GM03348 (cell line): ENCODE measurements around the gene AGAP1.

Source experiments
- DNase-seq: peaks from one replicate; pipeline ENCODE4 v3.0.0; 2012; ENCODE audit warnings: low spot score

The AGAP1 gene

GRCh38 chr2:235813398-235813797, 319.6 kb downstream of the AGAP1 start:
- no peak for DNase-seq

- DNase-seq, result no peak
Measured at GRCh38 chr2:235820571-235820970, 326.7 kb downstream of the AGAP1 start.

GRCh38 chr2:235824331-235824730, 330.5 kb downstream of the AGAP1 start:
- no peak for DNase-seq

- no peak for DNase-seq
Measured at GRCh38 chr2:235825946-235826345, 332.1 kb downstream of the AGAP1 start.

- DNase-seq, result no peak
Measured at GRCh38 chr2:235826826-235827225, 333.0 kb downstream of the AGAP1 start.

- DNase-seq, result no peak
Measured at GRCh38 chr2:235827585-235827992, 333.7 kb downstream of the AGAP1 start.

GRCh38 chr2:235829726-235830125, 335.9 kb downstream of the AGAP1 start:
- DNase-seq, result no peak

GRCh38 chr2:235831755-235832154, 337.9 kb downstream of the AGAP1 start:
- DNase-seq, result no peak

GRCh38 chr2:235832941-235833340, 339.1 kb downstream of the AGAP1 start:
- no peak for DNase-seq

GRCh38 chr2:235833971-235834620, 340.3 kb downstream of the AGAP1 start:
- DNase-seq, result no peak

- no peak for DNase-seq
Measured at GRCh38 chr2:235834781-235835180, 340.9 kb downstream of the AGAP1 start.

- no peak for DNase-seq
Measured at GRCh38 chr2:235835810-235836209, 342.0 kb downstream of the AGAP1 start.

- DNase-seq, result no peak
Measured at GRCh38 chr2:235836491-235836911, 342.7 kb downstream of the AGAP1 start.

GRCh38 chr2:235839226-235839625, 345.4 kb downstream of the AGAP1 start:
- no peak for DNase-seq

GRCh38 chr2:235839974-235840373, 346.1 kb downstream of the AGAP1 start:
- DNase-seq, result no peak

GRCh38 chr2:235841863-235842262, 348.0 kb downstream of the AGAP1 start:
- no peak for DNase-seq

GRCh38 chr2:235842941-235843340, 349.1 kb downstream of the AGAP1 start:
- DNase-seq, result no peak

GRCh38 chr2:235843591-235844395, 349.9 kb downstream of the AGAP1 start:
- DNase-seq, result no peak

GRCh38 chr2:235844561-235844960, 350.7 kb downstream of the AGAP1 start:
- DNase-seq, result no peak

- no peak for DNase-seq
Measured at GRCh38 chr2:235845245-235845644, 351.4 kb downstream of the AGAP1 start.

GRCh38 chr2:235847576-235847975, 353.7 kb downstream of the AGAP1 start:
- no peak for DNase-seq

GRCh38 chr2:235848055-235848454, 354.2 kb downstream of the AGAP1 start:
- no peak for DNase-seq

- no peak for DNase-seq
Measured at GRCh38 chr2:235848946-235849345, 355.1 kb downstream of the AGAP1 start.

- no peak for DNase-seq
Measured at GRCh38 chr2:235849489-235849888, 355.6 kb downstream of the AGAP1 start.
